Frontal cortex (tissue), 4 donors: ENCODE results near the gene SIGLEC14. TPM values are rescaled to one million over a fixed set of nuclear protein-coding genes. Genes with fewer than 3 reads are reported as not detected.
A peak's percentile ranks its signal among the peaks of the same experiment; 100 is the strongest.
"Not testable (repeated sequence)": the region's sequence is repeated elsewhere in the genome, so short reads cannot be mapped to it uniquely, and the experiment has no call there.

Experiments
- DNase-seq, 2 donors: peaks; one replicate each; pipeline ENCODE4 v3.0.0; 2012; ENCODE audit warnings: low spot score in 2 of 2
- FAIRE-seq: peaks from 2 replicates; lab custom pipeline; 2012; peaks lifted over from hg19 to GRCh38; lab: Jason Lieb, UNC
- total RNA-seq: library from RNA; depleted of rRNA; stranded (reverse); fragments of >200 nt; gene quantifications from one replicate; pipeline ENCODE4 v1.2.3, GENCODE V29; 2014
- donor health status: control.
- donor health status: control.
- donor health status: control.

SIGLEC14 gene
- total RNA-seq, 1 donor from 2014 or later, result 0.41 TPM

DNA sequence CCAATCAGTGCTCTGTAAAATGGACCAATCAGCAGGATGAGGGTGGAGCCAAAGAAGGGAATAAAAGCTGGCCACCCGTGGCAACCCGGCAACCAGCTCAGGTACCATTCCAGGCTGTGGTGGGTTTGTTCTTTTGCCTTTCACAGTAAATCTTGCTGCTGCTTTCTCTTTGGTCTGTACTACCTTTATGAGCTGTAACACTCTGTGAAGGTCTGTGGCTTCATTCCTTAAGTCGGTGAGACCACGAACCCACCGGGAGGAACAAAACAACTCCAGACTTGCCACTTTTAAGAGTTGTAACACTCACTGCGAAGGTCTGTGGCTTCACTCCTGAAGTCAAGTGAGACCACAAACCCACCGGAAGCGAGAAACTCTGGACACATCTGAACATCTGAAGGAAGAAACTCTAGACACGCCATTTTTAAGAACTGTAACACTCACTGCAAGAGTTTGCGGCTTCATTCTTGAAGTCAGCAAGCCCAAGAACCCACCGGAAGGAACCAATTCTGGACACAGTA is 30.0 kb upstream of the SIGLEC14 start:
- FAIRE-seq, result no peak
- DNase-seq, result no peak

- FAIRE-seq, DNase-seq: not testable (repeated sequence)
Observed at GRCh38 chr19:51675911-51676565, 29.4 kb upstream of the SIGLEC14 start.

DNA sequence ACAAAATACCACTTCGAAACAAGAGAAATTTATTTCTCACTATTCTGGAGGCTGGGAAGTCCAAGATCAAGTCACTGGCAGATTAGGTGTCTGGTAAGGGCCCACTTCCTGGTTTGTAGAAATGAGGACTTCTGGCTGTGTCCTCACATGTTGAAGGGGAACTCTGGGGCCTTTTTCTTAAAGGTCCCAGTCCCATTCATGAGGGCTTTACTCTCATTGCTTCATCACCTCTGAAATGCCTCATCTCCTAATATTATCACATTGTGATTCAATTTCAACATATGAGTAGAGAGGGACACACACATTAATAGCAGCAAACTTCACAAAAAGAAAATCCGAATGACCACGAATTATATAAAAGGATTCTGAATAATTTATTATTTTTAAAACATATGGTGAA is 21.6 kb upstream of the SIGLEC14 start:
- DNase-seq (no peak), FAIRE-seq (no peak)

DNA sequence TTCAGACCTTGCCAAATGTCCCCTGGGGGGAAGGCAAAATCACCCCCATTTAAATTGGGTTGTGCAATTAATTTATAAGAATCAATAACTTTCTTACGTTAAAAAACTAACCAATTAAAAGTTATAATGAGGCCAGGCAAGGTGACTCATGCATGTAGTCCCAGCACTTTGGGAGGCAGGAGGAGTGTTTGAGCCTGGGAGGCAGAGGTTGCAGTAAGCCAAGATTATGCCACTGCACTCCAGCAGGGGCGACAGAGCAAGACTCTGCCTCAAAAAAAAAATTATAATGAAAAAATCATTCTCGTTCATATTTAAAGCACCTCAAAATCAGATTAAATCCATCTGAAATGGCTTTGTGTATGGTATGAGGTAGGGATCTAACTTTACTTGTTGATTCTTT is 18.4 kb upstream of the SIGLEC14 start:
- FAIRE-seq (no peak), DNase-seq (no peak)

DNA sequence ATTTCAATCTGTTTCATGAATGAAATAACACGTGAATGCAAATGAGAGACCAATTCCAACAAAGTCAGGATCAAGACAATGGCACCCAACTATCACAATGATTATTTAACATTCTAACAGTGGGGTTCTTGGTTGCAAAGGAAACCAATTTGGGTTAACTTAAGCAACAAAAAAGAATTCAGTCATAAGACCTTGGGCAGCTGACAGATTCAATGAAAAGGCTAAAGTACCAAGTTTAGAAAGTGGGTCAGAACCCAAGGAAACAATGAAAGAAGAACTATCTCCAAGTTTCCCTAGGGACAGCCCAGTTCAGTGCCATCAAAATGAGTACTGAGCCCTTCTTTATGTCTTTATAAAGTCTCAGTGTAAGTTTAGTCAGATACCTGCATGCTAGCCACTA is 17.5 kb upstream of the SIGLEC14 start:
- DNase-seq, result no peak
- FAIRE-seq, result no peak

- no peak for FAIRE-seq
- no peak for DNase-seq
Observed at GRCh38 chr19:51663650-51664049, 17.0 kb upstream of the SIGLEC14 start.

DNA sequence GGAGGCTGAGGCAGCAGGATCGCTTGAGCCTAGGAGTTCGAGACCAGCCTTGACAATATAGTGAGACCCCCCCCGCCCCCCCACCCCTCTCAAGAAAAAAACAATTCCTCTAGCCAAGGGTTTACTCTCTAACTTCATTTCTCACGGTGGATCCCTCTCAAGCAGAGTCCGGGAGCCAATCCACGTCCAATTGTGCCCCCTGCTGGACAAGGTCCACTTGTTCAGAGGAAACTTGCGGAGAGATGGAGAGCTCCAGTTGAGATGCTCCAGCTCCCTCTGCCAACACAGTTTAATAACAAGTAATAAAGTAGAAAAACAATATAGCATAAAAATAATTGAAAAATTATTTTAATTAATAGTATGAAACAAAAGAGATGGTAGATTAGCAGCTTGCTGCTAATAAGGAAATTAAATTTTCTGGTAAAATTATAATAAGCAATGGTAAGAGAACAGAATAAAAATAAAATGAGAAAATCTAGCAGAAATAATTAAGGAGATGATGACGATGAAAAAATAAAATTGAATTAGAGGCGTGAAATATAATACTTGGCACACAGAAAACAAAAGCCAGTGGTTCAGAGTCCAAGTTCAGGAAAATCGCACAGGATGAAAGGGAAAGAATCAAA is 14.5 kb upstream of the SIGLEC14 start:
- FAIRE-seq (peak; percentile 93), DNase-seq (peak in 1 of 2 donors; percentile 65)

DNA sequence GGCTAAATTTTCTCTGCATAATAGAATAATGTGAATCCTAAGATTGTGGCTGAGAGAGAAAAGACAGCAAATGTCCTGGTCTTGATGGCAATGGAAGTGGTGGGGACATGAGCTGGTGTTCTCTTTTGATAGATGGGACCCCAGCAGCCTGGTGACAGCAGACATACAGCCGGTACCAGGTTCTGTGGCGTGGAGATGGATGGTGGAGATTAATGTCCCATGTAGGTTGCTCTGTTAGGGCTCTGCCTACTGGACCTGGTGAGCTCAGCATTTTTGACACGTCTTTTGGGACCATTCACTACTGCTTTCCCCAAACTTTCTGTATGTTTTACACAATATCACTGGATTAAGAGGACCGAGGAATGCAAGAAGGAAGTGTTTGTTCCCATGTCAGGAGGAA is 8.2 kb upstream of the SIGLEC14 start:
- DNase-seq (no peak), FAIRE-seq (no peak)

DNA sequence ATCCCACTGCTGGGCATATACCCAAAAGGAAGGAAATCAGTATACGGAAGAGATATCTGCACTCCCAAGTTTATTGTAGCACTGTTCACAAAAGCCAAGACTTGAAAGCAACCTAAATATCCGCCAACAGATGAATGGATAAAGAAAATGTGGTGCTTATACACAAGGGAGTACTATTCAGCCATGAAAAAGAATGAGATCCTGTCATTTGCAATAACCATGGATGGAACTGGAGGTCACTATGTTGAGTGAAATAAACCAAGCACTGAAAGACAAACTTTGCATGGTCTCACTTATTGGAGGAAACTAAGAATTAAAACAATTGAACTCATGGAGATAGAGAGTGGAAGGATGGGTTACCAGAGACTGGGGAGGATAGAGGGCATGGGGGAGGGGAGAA is 6.5 kb upstream of the SIGLEC14 start:
- FAIRE-seq (no peak), DNase-seq (no peak)

- no peak for FAIRE-seq
- DNase-seq, result no peak
Observed at GRCh38 chr19:51652266-51652665, 5.6 kb upstream of the SIGLEC14 start.

DNA sequence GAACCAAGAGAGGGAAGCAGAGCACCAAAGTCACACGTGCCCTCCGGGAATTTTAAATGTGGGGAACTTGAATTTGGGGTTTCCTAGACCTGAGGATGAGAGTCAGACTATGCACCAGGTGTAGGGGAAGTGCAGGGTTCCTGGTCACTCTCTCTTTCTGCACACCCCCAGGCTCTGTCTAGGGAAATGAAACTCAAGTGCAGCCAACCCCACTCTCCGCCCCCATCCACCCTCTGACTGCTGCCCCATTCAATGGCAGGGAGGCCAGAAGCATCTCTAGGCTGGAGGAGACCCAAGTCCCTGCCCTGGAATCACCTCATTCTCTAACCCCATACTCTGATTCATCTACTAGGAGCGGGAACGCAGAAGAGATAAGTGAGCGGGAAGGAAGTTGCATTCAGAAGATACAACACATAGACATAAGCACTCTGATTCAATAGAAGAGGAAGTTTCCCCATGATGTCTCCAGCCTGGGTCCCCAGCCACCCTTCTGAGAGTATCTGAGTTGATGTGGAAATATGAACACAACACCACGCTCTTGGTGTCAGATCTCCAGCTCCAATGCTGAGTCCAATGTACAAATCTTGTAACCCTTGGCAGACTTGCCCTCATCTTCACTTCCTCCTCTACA is 4.7 kb upstream of the SIGLEC14 start:
- DNase-seq (no peak), FAIRE-seq (no peak)

- FAIRE-seq (no peak), DNase-seq (no peak)
Observed at GRCh38 chr19:51647318-51647717, 693 bp upstream of the SIGLEC14 start.

DNA sequence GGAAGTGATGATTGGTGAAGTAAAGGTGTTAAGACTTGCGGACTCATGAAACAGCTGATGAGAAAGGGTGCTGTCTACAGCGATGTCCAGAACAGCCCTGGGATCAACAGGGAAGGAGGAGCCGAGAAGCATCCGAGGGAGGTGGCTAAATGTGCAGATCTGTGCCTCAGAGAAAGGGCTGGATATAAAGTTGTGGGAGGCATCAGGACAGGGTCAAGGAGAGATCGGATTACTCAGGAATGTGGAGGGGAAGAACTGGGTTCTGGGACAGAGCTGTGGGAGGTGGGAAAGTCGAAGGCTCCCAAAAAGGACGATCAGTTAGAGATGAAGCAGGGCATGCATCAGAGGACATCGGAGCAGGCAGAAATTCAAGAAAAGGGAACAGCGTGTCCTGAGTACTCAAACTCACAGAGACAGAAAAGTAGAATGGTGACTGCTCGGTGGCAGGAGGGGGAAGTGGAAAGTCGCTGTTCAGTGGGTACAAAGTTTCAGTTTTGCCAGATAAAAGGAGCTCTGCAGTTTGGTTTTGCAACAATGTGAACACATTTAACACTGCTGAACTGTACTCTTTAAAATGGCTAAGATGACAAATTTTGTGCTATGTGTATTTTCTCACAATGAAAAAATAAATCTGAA is 1.9 kb downstream of the SIGLEC14 start:
- no peak for DNase-seq
- FAIRE-seq, result no peak

DNA sequence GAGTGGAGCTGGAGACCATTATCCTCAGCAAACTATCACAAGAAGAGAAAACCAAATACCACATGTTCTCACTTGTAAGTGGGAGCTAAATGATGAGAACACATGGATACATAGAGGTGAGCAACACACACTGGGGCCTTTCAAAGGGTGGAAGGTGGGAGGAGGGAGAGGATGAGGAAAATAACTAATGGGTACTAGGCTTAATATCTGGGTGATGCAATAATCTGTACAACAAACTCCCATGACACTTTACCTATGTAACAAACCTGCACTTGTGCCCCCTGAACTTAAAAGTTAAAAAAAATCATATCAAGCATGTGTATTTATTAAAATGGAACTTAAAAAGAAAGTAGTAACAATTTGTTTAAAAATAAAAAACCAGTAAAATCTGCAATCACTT is 5.0 kb downstream of the SIGLEC14 start:
- FAIRE-seq (no peak), DNase-seq (no peak)

DNA sequence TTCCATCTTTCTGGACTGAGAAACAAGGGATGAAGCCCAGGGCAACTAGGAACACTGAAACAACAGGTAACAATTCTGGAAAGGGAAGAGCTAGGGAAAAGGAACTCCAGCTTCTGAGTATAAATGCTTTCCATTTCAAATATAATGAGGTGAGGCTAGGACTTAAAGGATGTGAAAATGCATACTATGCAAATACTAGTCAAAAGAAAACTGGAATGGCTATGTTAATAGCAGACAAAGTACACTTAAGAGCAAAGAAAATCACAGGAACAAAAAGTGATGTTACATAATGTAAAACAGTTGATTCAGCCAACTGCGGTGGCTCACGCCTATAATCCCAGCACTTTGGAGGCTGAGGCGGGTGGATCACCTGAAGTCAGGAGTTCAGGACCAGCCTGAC is 6.2 kb downstream of the SIGLEC14 start:
- no peak for DNase-seq
- no peak for FAIRE-seq

GRCh38 chr19:51639916-51640315 is 6.7 kb downstream of the SIGLEC14 start:
- FAIRE-seq (no peak), DNase-seq (no peak)

- FAIRE-seq (no peak), DNase-seq (no peak)
Observed at GRCh38 chr19:51637362-51637978, 9.2 kb downstream of the SIGLEC14 start.

- DNase-seq (no peak), FAIRE-seq (no peak)
Observed at GRCh38 chr19:51632126-51632525, 14.5 kb downstream of the SIGLEC14 start.

DNA sequence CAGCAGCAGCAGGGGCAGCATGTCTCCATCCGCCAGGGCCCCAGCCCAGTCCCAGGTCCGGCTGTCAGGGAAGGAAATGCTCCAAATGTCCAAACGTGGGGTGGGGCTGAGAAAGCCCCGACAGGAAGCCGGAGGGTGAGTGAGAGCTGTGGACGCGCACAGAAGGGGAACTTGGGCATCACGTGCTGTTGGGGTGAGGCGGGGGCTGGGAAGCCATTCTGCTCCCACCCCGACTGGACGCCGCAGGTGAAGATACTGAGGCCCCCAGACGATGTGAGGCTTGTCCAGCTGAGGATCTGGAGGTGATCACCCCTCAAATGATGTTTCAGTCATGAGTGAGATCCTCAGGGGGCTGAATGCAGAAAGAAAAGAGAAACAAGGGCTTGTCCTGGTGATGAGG is 16.3 kb downstream of the SIGLEC14 start, which contains the start of gene SIGLEC5:
SIGLEC5 (minus strand) TSS at position 87 of the 400 bp plus-strand sequence; CDS start at position 21, 66 bp downstream.
- FAIRE-seq, DNase-seq: not testable (repeated sequence)
